HEK293T (cell line): ENCODE results near the gene ZBTB7B.

Source experiments
- CTCF ChIA-PET: fragments of 350-600 bp; formaldehyde crosslinking; extraction: SDS; loops from one replicate; lab custom pipeline; 2021; ENCODE audit warnings: antibody characterized with exemption, inconsistent platforms; lab: Yijun Ruan, JAX
- POLR2A ChIA-PET: fragments of 350-600 bp; formaldehyde crosslinking; extraction: SDS; loops from one replicate; lab custom pipeline; 2020; ENCODE audit warnings: antibody characterized with exemption, inconsistent platforms; lab: Yijun Ruan, JAX
- DNase-seq: peaks from one replicate; pipeline ENCODE4 v3.0.0; 2012; ENCODE audit warnings: mixed read lengths; ENCODE audit errors: extremely low spot score
- ARNT ChIP-seq: fragments of 450-650 bp; IDR thresholded peaks from 2 replicates; pipeline ENCODE4 v1.6.1; 2017; ENCODE audit warnings: mild to moderate bottlenecking
- BHLHE40 ChIP-seq: fragments of 450-650 bp; IDR thresholded peaks from 2 replicates; pipeline ENCODE4 v1.6.1; 2016; ENCODE audit warnings: mild to moderate bottlenecking, moderate library complexity, borderline replicate concordance
- CTBP1 ChIP-seq: fragments of 450-650 bp; IDR thresholded peaks from 2 replicates; pipeline ENCODE4 v1.6.1; 2016; ENCODE audit warnings: borderline replicate concordance
- ELF4 ChIP-seq: fragments of 450-650 bp; IDR thresholded peaks from 2 replicates; pipeline ENCODE4 v1.6.1; 2017; ENCODE audit warnings: antibody characterized with exemption
- FOXA1 ChIP-seq: fragments of 450-650 bp; IDR thresholded peaks from 2 replicates; pipeline ENCODE4 v1.6.1; 2016; ENCODE audit warnings: mild to moderate bottlenecking
- FOXK2 ChIP-seq: fragments of 450-650 bp; IDR thresholded peaks from 2 replicates; pipeline ENCODE4 v1.6.1; 2016; ENCODE audit warnings: mild to moderate bottlenecking
- FOXM1 ChIP-seq: fragments of 450-650 bp; IDR thresholded peaks from 2 replicates; pipeline ENCODE4 v1.6.1; 2017; ENCODE audit warnings: mild to moderate bottlenecking, borderline replicate concordance
- HDGF ChIP-seq: fragments of 450-650 bp; IDR thresholded peaks from 2 replicates; pipeline ENCODE4 v1.6.1; 2017; ENCODE audit warnings: antibody characterized with exemption, borderline replicate concordance
- L3MBTL2 ChIP-seq: fragments of 450-650 bp; conservative IDR thresholded peaks from 2 replicates; pipeline ENCODE4 v1.6.1; 2016; ENCODE audit warnings: mild to moderate bottlenecking
- LEF1 ChIP-seq: fragments of 450-650 bp; IDR thresholded peaks from 2 replicates; pipeline ENCODE4 v1.6.1; 2017; ENCODE audit warnings: mild to moderate bottlenecking, borderline replicate concordance
- NFRKB ChIP-seq: fragments of 450-650 bp; IDR thresholded peaks from 2 replicates; pipeline ENCODE4 v1.6.1; 2016; ENCODE audit warnings: mild to moderate bottlenecking, moderate library complexity
- PKNOX1 ChIP-seq: fragments of 450-650 bp; IDR thresholded peaks from 2 replicates; pipeline ENCODE4 v1.6.1; 2016
- SP1 ChIP-seq: fragments of 450-650 bp; IDR thresholded peaks from 2 replicates; pipeline ENCODE4 v1.6.1; 2017
- SUZ12 ChIP-seq: fragments of 450-650 bp; IDR thresholded peaks from 2 replicates; pipeline ENCODE4 v1.6.1; 2016; ENCODE audit warnings: mild to moderate bottlenecking
- TARDBP ChIP-seq: fragments of 450-650 bp; IDR thresholded peaks from 2 replicates; pipeline ENCODE4 v1.6.1; 2016
- ZNF384 ChIP-seq: fragments of 450-650 bp; IDR thresholded peaks from 2 replicates; pipeline ENCODE4 v1.6.1; 2016

ZBTB7B gene

GRCh38 chr1:155033524-155033923 lies 30.9 kb downstream of the ZBTB7B start, which contains the start of the genes DCST1 and DCST2:
Gene DCST1 (plus strand): TSS chr1:155033824. CDS start chr1:155034037, 213 bp downstream.
Gene DCST2 (minus strand): TSS chr1:155033781. CDS start chr1:155033701, 80 bp downstream.
- no peak for TF ChIP-seq CTBP1
- no peak for TF ChIP-seq ARNT
- no peak for TF ChIP-seq TARDBP
- TF ChIP-seq FOXA1, result no peak
- TF ChIP-seq SUZ12, result no peak
- no peak for TF ChIP-seq PKNOX1
- no peak for TF ChIP-seq NFRKB
- no peak for TF ChIP-seq HDGF
- TF ChIP-seq BHLHE40, result no peak
- TF ChIP-seq FOXK2, result no peak
- no peak for TF ChIP-seq SP1
- ChIA-PET CTCF (interaction anchor here (0.6 to 3.5 kb wide), 2 partner anchors 13 to 16 kb away, joined by 5 to 12 read pairs; no protein-coding TSS in a partner anchor), POLR2A (no interaction called here)
- no peak for DNase-seq

- ChIA-PET POLR2A (no interaction called here), CTCF (interaction anchor here (3.5 kb wide), 1 partner anchor 17 kb away, joined by 12 read pairs; no protein-coding TSS in a partner anchor)
- TF ChIP-seq PKNOX1, result no peak
- TF ChIP-seq LEF1, result no peak
- no peak for TF ChIP-seq CTBP1
- TF ChIP-seq ELF4, result no peak
- TF ChIP-seq NFRKB, result no peak
- no peak for TF ChIP-seq FOXA1
- no peak for TF ChIP-seq ARNT
- TF ChIP-seq FOXK2, result no peak
- TF ChIP-seq BHLHE40, result no peak
- TF ChIP-seq SP1, result no peak
- no peak for DNase-seq
These were observed 32.0 kb downstream of the ZBTB7B start for GRCh38 chr1:155034318-155035208.

GRCh38 chr1:155035936-155036335 lies 33.3 kb downstream of the ZBTB7B start:
- DNase-seq, result no peak
- ChIA-PET POLR2A (no interaction called here), CTCF (interaction anchor here (1.2 to 3.5 kb wide), 2 partner anchors 9 to 18 kb away, joined by 3 to 12 read pairs; no protein-coding TSS in a partner anchor)
- no peak for TF ChIP-seq TARDBP
- no peak for TF ChIP-seq HDGF
- TF ChIP-seq ARNT, result no peak
- TF ChIP-seq BHLHE40, result no peak
- TF ChIP-seq LEF1, result no peak
- no peak for TF ChIP-seq CTBP1

GRCh38 chr1:155037043-155037442 lies 34.4 kb downstream of the ZBTB7B start:
- CTCF ChIA-PET, result interaction anchor here (0.5 to 1.4 kb wide), 2 partner anchors 13 to 20 kb away, joined by 3 to 4 read pairs; no protein-coding TSS in a partner anchor
- no peak for TF ChIP-seq CTBP1
- no peak for TF ChIP-seq BHLHE40
- no peak for TF ChIP-seq LEF1
- no peak for TF ChIP-seq SUZ12
- TF ChIP-seq ELF4, result no peak
- TF ChIP-seq NFRKB, result no peak
- TF ChIP-seq FOXA1, result no peak
- no peak for TF ChIP-seq SP1
- TF ChIP-seq FOXK2, result no peak
- no peak for TF ChIP-seq PKNOX1
- TF ChIP-seq ZNF384, result no peak
- no peak for TF ChIP-seq HDGF
- TF ChIP-seq FOXM1, result no peak
- TF ChIP-seq TARDBP, result no peak
- TF ChIP-seq L3MBTL2, result no peak
- no peak for TF ChIP-seq ARNT
- DNase-seq, result no peak
- POLR2A ChIA-PET, result interaction anchor here (1.5 kb wide), 1 partner anchor 37 kb away, joined by 4 read pairs; no protein-coding TSS in a partner anchor

GRCh38 chr1:155037851-155038441 lies 35.3 kb downstream of the ZBTB7B start:
- no peak for DNase-seq
- no peak for TF ChIP-seq FOXA1
- no peak for TF ChIP-seq PKNOX1
- TF ChIP-seq ARNT, result no peak
- TF ChIP-seq FOXK2, result no peak
- no peak for TF ChIP-seq L3MBTL2
- no peak for TF ChIP-seq BHLHE40
- ChIA-PET CTCF (interaction anchor here (0.5 to 1.5 kb wide), 3 partner anchors 12 to 20 kb away, joined by 3 to 4 read pairs (median 4); no protein-coding TSS in a partner anchor), POLR2A (interaction anchor here (1.1 to 1.5 kb wide), 2 partner anchors 14 to 38 kb away, joined by 3 to 4 read pairs; partner anchors contain the start of gene ADAM15)
